Spleen (tissue), 11 donors: ENCODE results near the gene ANKRD29. TPM values are rescaled to one million over a fixed set of nuclear protein-coding genes. Genes with fewer than 3 reads are reported as not detected.

Experiments used
- DNase-seq: peaks from one replicate; pipeline ENCODE4 v3.0.0-alpha.2; 2020
- H3K27ac ChIP-seq, 8 donors: fragments of 200-600 bp; sonication (generic) in 7 of 8; 1 replicate in 4 of 8; 2 replicates in 4 of 8; pipeline versions ENCODE4 v1.5.0 to v1.8.0; 2016 to 2021; ENCODE audit warnings: inconsistent platforms in 4 of 8, mild to moderate bottlenecking in 4 of 8, moderate library complexity in 1 of 8
- H3K27me3 ChIP-seq, 7 donors: fragments of 200-600 bp; sonication (generic) in 6 of 7; replicated peaks in 1 of 7; 1 replicate in 4 of 7; 2 replicates in 3 of 7; pipeline versions ENCODE4 v1.5.0 to v1.8.0; 2016 to 2021; ENCODE audit warnings: inconsistent platforms in 3 of 7, mild to moderate bottlenecking in 1 of 7
- H3K36me3 ChIP-seq, 6 donors: fragments of 200-600 bp; sonication (generic) in 5 of 6; 1 replicate in 4 of 6; 2 replicates in 2 of 6; pipeline versions ENCODE4 v1.5.0 to v1.8.0; 2016 to 2021; ENCODE audit warnings: inconsistent platforms in 2 of 6
- H3K4me1 ChIP-seq, 6 donors: fragments of 200-600 bp; sonication (generic) in 5 of 6; 1 replicate in 3 of 6; 2 replicates in 3 of 6; pipeline versions ENCODE4 v1.5.0 to v1.8.0; 2016 to 2021; ENCODE audit warnings: inconsistent platforms in 3 of 6
- H3K4me3 ChIP-seq, 8 donors: fragments of 200-600 bp; sonication (generic) in 7 of 8; 1 replicate in 4 of 8; 2 replicates in 4 of 8; pipeline versions ENCODE4 v1.5.0 to v1.8.0; 2016 to 2021; ENCODE audit warnings: inconsistent platforms in 4 of 8, mild to moderate bottlenecking in 4 of 8, moderate library complexity in 2 of 8
- H3K9me3 ChIP-seq, 8 donors: fragments of 200-600 bp; sonication (generic) in 7 of 8; 1 replicate in 4 of 8; 2 replicates in 4 of 8; pipeline versions ENCODE4 v1.5.0 to v1.8.0; 2016 to 2021; ENCODE audit warnings: inconsistent platforms in 4 of 8
- CTCF ChIP-seq, 11 experiments: fragments of 200-600 bp in 7 of 11; fragments of 450-650 bp in 4 of 11; sonication (generic) in 4 of 11; IDR thresholded peaks in 8 of 11; conservative IDR thresholded peaks in 3 of 11; 1 replicate in 7 of 11; 2 replicates in 4 of 11; pipeline versions ENCODE4 v1.4.0 to v1.8.0; 2016 to 2021; ENCODE audit warnings: antibody characterized with exemption in 11 of 11, inconsistent platforms in 4 of 11, mild to moderate bottlenecking in 1 of 11
- POLR2A ChIP-seq, 3 donors: fragments of 450-650 bp; IDR thresholded peaks; one replicate each; pipeline ENCODE4 v1.5.1; 2017; ENCODE audit warnings: antibody characterized with exemption in 3 of 3, mild to moderate bottlenecking in 1 of 3
- POLR2AphosphoS5 ChIP-seq, 3 donors: sonication (generic); formaldehyde crosslinking; IDR thresholded peaks; one replicate each; pipeline ENCODE4 v1.5.1; 2017; ENCODE audit warnings: antibody characterized with exemption in 3 of 3
- WGBS, 5 donors: extraction: QIAGEN DNeasy Blood & Tissue Kit in 3 of 5; methylation state at CpG; one replicate each; pipeline versions ENCODE4 v1.1.5 to v1.1.7; 2013 to 2018; 5-methylcytosine and 5-hydroxymethylcytosine counted together
- intact Hi-C: fragments of 100-400 bp; cut with DNase I; formaldehyde crosslinking; loops from one replicate; pipeline ENCODE4 v1.15.0; 2023; ENCODE audit warnings: low total_unique reads
- polyA plus RNA-seq, 3 donors: library from polyadenylated mRNA; stranded (reverse); fragments of 200-250 nt; gene quantifications; one replicate each; pipeline ENCODE4 v1.2.1, GENCODE V29; 2013
- total RNA-seq, 7 donors: library from RNA; depleted of rRNA in 3 of 7; stranded (reverse); fragments of >200 nt in 3 of 7; fragmentation: NEBNext Ultra II Directional in 4 of 7; extraction: Animal tissue kit (Norgen Biotek cat#: 25700) in 4 of 7; gene quantifications; one replicate each; pipeline versions ENCODE4 v1.1.0 to v1.2.1, GENCODE V29; 2016 to 2021
- donor health status: healthy with polysubstance abuse.
- donor health status: DM: no; HTN: no; CAD: no; lungs with moderate emphysema.
- donor health status: DM: no; HTN: no; CAD: no.
- donor health status: Bipolar disorder and iron deficiency.
- donor health status: healthy.
- donor health status: DM: no; HTN: no; CAD: no.
- donor health status: DM: yes; HTN: yes; CAD: no.

ANKRD29 gene
- total and polyA plus RNA-seq, 10 donors: 1.6 to 10.6 (median 3.7) TPM

DNA sequence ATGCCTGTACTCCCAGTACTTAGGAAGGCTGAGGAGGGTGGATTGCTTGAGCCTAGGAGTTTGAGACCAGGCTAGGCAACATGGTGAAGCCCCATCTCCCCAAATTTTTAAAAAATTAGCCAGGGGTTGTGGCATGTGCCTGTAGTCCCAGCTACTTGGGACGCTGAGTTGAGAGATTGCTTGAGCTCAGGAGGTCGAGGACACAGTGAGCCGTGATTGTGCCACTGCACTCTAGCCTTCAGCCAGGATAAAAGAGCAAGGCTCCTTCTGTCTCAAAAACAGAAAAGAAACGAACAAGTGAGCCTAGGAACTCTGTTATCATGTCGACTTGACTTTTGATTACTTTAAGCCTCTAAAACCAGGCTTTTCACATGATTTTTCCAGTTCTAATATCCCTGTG lies 90.1 kb downstream of the ANKRD29 start:
- no peaks in the 10 kb centered on the region for H3K27me3 ChIP-seq
- TF ChIP-seq POLR2A (IDR thresholded peaks at IDR 0.05) (no peak), POLR2AphosphoS5 (IDR thresholded peaks at IDR 0.05) (no peak), CTCF (IDR thresholded peaks at IDR 0.05 in 8 of 11, conservative IDR thresholded peaks at IDR 0.05 in 3 of 11) (no peak)
- no peaks in the 10 kb centered on the region for H3K9me3 ChIP-seq
- peaks cover 20 to 64% (median 33%) of the 10 kb centered on the region in 6 donors for H3K4me1 ChIP-seq
- intact Hi-C loops: no loop called here
- WGBS, 5 donors: 85 to 91% (median 86%) methylated on average over 5 of the region's 5 CpGs
- no peak for DNase-seq
- peaks cover 0 to 81% (median 41%) of the 10 kb centered on the region in 6 donors for H3K36me3 ChIP-seq
- H3K4me3 ChIP-seq: no peak overlapping the region
- H3K27ac ChIP-seq: peak overlapping the region in 3 of 8 donors; percentile 82 to 86 (median 84)

GRCh38 chr18:23572012-23572411 lies 90.7 kb downstream of the ANKRD29 start:
- peaks cover 0 to 83% (median 45%) of the 10 kb centered on the region in 6 donors for H3K36me3 ChIP-seq
- no peaks in the 10 kb centered on the region for H3K27me3 ChIP-seq
- intact Hi-C loops: no loop called here
- peak overlapping the region in 4 of 8 donors; percentile 31 to 86 (median 83) for H3K27ac ChIP-seq
- WGBS, 5 donors: 86 to 97% (median 93%) methylated on average over 2 of the region's 2 CpGs
- no peaks in the 10 kb centered on the region for H3K9me3 ChIP-seq
- TF ChIP-seq POLR2AphosphoS5 (IDR thresholded peaks at IDR 0.05) (no peak), POLR2A (IDR thresholded peaks at IDR 0.05) (no peak), CTCF (IDR thresholded peaks at IDR 0.05 in 8 of 11, conservative IDR thresholded peaks at IDR 0.05 in 3 of 11) (no peak)
- DNase-seq: no peak
- H3K4me1 ChIP-seq: peaks cover 20 to 64% (median 33%) of the 10 kb centered on the region in 6 donors
- no peak overlapping the region for H3K4me3 ChIP-seq

GRCh38 chr18:23570912-23571504 lies 91.7 kb downstream of the ANKRD29 start:
- Histone ChIP-seq H3K27ac (peak overlapping the region in 6 of 8 donors; percentile 3 to 86 (median 54)), H3K36me3 (peaks cover 0 to 85% (median 53%) of the 10 kb centered on the region in 6 donors), H3K4me1 (peaks cover 20 to 64% (median 33%) of the 10 kb centered on the region in 6 donors), H3K27me3 (no peaks in the 10 kb centered on the region), H3K9me3 (no peaks in the 10 kb centered on the region), H3K4me3 (no peak overlapping the region)
- TF ChIP-seq POLR2AphosphoS5 (IDR thresholded peaks at IDR 0.05) (peak in 1 of 3 donors; percentile 34), CTCF (IDR thresholded peaks at IDR 0.05 in 8 of 11, conservative IDR thresholded peaks at IDR 0.05 in 3 of 11) (no peak), POLR2A (IDR thresholded peaks at IDR 0.05) (no peak)
- intact Hi-C loops: no loop called here
- no peak for DNase-seq
- WGBS, 5 donors: 51 to 94% (median 75%) methylated on average over 3 of the region's 3 CpGs

DNA sequence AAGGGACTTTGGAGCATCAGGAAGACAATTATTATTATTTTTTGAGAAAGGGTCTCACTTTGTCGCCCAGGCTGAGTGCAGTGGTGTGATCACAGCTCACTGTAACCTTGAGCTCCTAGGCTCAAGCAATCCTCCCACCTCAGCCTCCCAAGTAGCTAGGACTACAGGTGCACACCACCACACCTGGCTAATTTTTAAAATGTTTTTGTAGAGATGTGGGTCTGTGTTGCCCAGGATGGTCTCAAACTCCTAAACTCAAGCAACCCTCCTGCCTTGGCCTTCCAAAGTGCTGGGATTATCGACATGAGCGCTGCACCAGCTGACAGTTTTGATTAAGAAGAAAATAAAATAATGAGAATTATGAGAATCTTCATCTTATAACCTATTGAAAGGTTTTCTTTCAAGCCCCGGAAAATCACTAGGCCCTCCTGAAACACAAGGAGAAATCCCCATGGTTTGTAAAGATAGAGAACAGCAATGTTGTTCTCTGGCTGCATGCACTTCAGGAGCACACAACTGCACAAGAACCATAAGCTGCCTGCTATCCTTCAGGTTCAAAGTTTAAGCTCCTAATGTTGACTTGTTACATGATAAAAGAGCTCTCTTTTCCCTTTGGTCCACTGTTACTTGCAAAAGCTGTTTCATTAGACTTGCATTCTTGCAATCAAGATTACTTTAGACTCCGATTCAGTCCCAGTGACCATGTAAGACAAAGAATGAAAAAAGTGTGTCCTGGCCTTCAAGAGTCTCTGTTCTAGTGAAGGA lies 93.2 kb downstream of the ANKRD29 start:
- Histone ChIP-seq H3K36me3 (peaks cover 0 to 92% (median 54%) of the 10 kb centered on the region in 6 donors), H3K4me3 (no peak overlapping the region), H3K9me3 (no peaks in the 10 kb centered on the region), H3K27ac (peak overlapping the region in 2 of 8 donors; percentile 84 to 86), H3K4me1 (peaks cover 10 to 50% (median 23%) of the 10 kb centered on the region in 6 donors), H3K27me3 (no peaks in the 10 kb centered on the region)
- intact Hi-C loops: no loop called here
- WGBS, 5 donors: 97 to 100% (median 98%) methylated on average over 5 of the region's 5 CpGs
- TF ChIP-seq CTCF (IDR thresholded peaks at IDR 0.05 in 8 of 11, conservative IDR thresholded peaks at IDR 0.05 in 3 of 11) (no peak), POLR2AphosphoS5 (IDR thresholded peaks at IDR 0.05) (no peak), POLR2A (IDR thresholded peaks at IDR 0.05) (no peak)
- no peak for DNase-seq
